HG03175 (cell line): Measurements from ENCODE around the gene TMCO6.
"Not testable (repeated sequence)": the region's sequence is repeated elsewhere in the genome, so short reads cannot be mapped to it uniquely, and the experiment has no call there.

ENCODE experiments used
- ATAC-seq: cut with Tn5 transposase; IDR thresholded peaks from one replicate; pipeline ENCODE4 v1.9.1; 2021; ENCODE audit warnings: mild to moderate bottlenecking, moderate library complexity; ENCODE audit not compliant: unreplicated experiment

Gene TMCO6

DNA sequence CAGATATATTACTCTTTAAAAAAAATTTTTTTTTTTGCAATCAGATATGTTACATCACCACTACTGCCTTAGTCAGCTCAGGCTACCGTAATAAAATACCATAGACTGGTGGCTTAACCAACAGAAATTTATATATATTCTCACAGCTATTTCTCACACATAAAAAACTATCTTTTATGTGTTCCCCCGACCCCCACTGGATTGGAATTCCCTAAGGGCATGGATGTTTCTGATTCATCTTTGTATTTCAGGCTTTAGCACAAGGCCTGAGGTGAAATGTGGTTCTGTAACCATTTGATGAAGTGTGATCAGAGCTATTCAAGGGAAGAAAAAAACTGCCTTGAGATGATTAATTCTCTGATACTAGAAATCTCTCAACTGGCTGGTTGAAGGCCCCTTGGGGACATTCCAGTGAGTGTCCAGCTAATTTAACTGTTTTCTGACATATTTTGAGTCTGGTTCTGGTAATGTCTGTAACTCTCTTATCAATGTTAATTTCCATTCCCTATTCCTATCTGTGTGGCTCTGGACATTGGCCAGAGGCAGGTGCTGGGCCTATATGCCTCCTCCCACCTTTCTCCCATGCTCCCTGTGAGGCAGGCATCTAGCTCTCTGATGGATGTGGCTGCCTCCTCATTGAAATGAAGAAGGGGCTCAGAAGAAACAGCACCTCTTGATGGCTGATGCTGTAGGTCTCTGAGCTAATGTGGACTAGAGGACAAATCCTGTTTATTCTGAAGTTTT lies 8.8 kb upstream of the TMCO6 start:
- ATAC-seq = no peak

DNA sequence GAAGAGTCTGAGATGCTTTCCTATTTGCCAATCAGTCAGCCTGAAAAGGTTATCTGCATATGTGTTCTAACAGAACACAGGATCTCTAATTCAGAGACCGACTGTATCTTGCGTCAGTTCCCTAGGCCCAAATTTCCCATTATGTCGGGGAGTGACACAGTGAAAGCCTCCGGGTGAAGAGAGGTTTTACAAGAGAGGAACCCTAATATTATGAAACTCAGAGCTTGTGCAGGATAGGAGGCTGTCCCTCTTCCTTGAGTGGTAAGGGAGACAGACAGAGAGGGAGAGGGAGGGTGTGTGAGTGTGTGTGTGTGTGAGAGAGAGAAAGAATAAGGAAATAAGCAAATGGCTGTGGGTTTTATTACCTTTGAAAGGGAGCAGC lies 8.2 kb upstream of the TMCO6 start:
- no peak for ATAC-seq

DNA sequence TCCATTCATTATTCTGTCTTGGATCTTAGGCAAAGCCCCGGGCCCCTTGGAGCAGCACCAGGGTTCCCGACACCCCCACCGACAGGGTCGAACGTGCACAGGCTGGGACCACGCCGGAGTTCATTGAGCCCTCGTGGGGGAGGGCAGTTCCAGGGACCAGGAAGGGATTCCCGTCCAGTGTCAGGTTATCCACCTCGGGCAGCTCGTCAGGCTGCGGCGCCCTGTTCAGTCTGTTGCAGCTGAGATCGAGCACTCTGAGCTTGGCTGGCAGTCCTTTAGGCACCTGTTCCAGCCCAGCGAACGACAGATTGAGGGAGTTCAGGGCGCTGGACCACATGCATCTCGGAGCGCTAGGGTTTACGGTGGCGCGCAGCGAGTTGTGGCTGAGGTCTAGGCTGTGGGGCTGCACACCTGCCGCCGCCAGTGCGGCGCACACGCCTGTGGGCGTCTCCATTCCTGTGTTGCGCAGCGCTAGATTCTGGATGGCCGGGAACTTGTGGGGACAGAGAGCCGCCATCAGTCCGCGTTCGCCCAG lies 7.4 kb upstream of the TMCO6 start:
- peak; percentile 37 for ATAC-seq

DNA sequence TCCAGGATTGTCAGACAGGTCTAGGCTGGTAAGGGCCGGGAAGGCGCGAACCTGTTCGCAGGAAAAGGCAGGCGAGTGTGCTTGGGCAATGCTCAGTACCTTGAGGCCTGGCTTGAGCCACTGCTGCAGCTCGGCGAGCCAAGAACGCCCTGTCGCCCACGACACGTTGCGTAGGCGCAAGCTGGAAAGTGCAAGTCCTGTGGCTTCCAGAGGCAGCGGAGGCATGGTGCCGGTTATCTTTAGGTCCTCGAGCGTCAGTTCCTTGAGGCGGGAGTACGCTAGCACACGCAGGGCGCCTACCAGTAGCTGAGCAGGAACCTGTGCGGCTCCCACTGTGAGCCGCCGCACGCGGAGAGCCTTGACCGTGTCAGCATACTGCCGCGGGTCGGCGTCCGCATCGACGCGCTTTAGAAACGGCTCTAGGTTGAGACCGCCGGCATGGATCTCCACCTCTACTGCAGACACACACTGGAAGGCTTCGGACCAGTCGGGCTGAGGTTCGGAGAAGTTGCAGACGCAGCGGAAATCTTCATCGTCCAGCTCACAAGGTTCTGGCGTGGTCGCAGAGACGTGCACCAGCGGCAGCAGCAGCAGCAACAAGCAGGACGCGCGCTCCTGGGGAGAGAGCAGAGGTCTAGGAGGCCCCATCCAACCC lies 6.8 kb upstream of the TMCO6 start:
- peak; percentile 61 for ATAC-seq

DNA sequence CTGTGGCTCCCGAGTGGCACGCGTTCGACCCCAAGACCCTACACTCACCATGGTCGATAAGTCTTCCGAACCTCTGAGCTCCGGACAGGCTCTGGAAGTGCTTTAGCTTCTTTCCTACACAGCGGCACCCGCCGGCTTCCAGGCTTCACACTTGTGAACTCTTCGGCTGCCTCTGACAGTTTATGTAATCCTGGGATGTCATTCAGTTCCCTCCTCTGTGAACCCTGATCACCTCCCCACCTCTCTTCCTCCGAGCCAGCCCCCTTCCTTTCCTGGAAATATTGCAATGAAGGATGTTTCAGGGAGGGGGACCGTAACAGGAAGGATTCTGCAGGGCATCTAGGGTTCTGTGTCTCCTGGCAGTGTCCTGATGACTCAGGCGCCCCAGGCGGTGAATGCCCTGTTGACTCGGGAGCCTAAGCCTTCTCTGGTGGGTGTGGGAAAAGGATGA lies 6.2 kb upstream of the TMCO6 start, which contains the start of gene CD14:
Gene CD14 (minus strand): TSS at position 155 of the 451 bp plus-strand sequence. CDS start 104 bp downstream, at position 51.
- peak; percentile 4 for ATAC-seq

DNA sequence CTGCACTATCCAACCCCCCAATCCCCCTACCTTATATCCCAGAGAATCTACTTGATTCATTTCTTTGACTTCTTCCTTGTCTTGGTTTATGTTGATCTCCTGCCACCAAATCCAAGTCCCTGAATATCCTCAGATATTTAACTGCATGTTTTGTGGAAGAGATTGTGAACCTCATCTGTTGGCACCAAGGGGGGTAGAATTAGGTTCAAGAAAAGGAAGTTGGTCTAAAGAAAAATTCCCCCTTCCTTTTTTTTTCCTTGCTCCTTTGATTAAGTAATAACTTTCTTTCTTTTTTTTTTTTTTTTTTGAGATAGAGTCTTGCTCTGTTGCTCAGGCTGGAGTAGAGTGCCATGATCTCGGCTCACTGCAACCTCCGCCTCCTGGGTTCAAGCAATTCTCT lies 5.8 kb upstream of the TMCO6 start:
- ATAC-seq = no peak

DNA sequence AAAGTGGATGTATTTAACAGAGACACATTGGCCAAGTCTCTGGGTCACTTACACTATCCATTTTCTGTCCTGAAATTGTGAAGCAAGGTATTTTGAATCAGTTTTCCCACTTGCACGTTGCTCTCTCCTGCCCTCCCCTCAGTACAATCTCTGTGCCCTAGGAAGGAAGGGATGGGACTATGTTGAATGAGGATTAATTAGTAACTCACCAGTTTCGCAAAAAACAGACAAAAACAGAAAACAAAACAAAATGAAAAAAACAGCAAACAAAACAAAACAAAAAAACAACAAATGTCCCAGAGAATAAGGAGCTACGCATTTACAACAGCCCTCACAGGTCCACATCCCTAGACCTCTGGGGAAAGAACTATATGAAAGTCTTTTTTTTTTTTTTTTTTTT lies 5.1 kb upstream of the TMCO6 start:
- no peak for ATAC-seq

DNA sequence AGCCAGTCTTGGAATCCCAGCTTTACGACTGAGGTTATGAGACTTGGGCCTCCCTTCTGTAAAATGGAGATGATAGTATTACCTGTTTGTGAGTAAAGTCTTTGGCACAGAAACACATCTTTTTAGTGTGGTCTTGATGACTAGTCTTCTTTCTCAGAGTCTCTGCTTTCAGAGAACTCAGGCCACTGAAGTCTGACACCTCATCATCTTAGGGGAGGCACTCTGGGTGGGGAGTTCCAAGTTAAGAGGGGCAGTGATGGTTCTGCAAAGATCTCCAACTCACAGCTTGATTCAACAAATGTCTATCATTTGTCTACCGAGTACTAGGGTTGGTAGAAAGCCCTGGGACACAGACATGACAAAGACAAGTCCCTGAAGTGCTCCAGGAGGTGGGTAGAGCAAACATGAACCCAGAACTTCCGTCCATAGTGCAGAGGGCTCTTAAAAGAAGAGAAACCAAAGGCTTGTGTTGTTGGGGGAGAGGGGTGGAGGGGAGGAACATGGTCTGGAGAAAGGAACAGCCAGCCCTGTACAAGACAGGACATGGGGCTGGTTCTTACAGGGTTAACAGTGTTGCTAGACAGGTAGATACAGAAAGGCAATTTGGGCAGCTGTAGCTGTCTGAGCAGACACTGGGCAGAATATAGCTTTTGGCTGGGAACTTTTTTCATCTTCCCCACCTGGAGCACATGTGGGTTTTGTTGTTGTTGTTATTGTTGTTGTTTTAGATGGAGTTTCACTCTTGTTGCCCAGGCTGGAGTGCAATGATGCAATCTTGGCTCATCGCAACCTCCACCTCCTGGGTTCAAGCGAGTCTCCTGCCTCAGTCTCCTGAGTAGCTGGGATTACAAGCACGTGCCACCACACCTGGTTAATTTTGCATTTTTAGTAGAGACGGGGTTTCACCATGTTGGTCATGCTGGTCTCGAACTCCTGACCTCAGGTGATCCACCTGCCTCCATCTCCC lies 3.7 kb upstream of the TMCO6 start:
- ATAC-seq = no peak

DNA sequence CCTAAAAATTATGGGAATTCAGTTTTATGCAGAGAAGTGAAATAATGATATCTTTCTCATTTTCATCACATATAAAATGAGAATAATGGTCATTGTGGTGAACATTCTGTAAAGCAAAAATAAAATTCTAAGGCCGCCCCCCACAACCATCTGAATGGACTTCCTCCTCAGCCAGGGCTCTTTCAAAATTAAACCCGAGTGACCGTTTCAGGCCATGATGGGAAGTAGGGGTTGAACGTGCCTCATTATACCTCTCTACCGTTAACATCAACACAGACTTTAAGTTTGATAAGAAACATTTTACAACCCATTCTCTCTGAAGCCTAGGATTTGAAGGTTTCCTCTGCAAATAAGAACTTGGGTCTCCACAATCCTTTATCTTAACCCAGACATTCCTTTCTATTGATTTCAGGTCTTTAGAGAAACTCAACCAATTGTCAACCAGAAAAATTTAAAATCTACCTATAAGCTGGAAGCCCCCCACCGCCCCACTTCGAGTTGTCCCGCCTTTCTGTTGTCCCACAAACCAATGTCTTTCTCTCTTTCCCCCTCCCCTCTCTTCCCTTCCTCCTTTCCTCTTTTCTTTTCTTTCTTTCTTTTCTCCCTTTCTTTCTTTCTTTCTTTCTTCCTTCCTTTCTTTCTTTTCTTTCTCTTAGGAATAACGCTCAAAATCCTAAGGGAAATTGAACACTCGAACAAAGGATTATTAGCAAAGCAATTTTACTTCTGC lies 1.7 kb upstream of the TMCO6 start:
- ATAC-seq = no peak

DNA sequence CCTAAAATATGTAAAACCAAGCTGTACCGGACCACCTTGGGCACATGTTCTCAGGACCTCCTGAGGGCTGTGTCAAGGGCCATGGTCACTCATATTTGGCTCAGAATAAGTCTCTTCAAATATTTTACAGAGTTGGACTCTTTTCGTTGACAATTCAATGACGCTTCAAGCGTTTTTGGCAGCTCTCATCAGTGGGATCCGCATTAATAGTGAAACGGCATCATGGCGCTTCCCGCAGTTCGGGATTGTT lies 428 bp upstream of the TMCO6 start:
- ATAC-seq = not testable (repeated sequence)

DNA sequence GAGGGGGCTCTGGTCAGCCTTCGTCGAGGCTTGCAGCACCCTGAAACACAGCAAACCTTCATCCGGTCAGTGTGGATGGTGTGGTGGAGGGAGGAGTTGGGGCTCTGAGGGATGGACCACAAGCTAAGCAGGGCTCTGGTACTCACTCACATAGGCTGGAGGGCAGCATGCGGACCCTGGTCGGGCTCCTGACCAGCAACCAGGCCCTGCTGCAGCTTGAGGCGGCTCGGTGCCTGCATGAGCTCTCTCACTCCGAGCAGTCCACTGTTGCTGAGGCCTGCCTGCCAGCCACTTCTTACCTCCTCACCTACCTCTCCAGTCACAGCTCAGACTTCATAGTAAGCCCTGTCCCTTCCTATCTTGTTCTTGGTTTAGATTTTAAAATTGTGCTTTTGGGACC lies 2.5 kb downstream of the TMCO6 start:
- no peak for ATAC-seq

DNA sequence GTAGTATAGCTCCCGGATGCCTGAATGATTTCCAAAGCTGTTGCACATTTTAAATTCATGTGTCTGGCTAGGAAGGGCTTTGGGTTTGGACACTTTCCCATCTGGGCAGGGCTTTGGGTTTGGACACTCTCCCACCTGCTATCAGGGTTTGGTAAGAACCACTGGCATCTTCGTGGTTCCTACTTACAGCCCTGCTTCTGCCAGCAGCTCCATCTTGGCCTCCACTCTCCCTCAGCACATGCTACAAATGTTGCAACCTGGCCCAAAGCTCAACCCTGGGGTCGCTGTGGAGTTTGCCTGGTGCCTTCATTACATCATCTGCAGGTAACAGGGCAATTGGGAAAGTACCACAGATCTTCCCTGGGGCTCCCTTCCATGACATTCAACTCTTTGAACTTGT lies 3.5 kb downstream of the TMCO6 start:
- ATAC-seq = no peak

DNA sequence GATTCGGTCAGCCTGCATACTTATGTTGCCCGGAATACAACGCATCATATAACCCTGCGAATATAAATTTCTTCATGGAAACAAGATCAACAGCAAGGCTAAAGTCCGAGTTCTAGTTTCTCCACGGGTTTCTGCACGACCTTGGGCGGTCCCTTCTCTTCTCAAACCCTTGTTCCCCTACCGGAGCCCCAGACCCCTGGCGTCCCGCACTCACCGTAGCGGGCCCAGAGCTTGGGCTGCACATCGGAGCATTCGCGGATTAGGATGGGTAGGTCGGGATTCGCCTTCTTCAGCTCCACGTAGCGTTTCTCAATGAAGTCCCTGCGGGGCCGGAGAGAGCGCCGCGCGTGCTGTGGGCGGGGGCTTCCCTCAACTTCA lies 7.8 kb downstream of the TMCO6 start:
- no peak for ATAC-seq

DNA sequence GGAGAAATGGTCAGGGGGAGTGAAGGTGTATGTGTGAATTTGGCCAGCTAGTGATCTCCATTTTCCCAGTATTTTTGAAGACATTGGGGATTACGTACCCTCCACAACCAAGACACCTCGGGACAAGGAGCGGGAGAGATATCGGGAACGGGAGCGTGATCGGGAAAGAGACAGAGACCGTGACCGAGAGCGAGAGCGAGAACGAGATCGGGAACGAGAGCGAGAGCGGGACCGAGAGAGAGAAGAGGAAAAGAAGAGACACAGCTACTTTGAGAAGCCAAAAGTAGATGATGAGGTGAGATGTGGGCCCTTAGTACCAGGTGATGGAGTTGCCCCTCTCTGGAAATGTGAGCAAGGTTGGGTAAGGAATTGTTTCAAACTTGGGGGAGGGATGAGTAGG lies 19.6 kb downstream of the TMCO6 start:
- no peak for ATAC-seq

DNA sequence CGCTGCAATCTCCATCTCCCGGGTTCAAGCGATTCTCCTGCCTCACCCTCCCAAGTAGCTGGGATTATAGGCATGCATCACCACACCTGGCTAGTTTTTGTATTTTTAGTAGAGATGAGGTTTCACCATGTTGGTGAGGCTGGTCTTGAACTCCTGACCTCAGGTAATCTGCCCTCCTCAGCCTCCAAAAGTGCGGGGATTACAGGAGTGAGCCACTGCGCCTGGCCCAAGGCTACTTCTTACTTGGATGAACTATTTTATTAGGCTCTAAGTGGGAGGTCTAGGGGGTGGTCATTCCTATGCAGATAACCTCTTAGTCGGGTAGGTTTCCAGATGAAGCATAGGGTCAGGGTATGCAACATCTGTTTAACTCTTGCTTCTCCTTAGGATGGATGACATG lies 21.1 kb downstream of the TMCO6 start:
- ATAC-seq = not testable (repeated sequence)

DNA sequence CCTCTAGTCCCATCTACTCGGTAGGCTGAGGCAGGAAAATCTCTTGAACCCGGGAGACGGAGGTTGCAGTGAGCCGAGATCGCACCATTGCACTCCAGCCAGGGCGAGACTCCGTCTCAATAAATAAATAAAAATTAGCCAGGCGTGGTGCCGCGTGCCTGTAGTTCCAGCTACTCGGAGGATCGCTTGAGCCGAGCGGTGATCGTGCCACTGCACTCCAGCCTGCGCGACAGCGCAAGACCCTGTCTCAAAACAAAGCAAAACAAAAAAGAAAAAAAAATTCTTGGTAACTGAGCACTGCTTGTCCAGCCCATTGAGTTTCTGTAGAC lies 24.7 kb downstream of the TMCO6 start:
- no peak for ATAC-seq

DNA sequence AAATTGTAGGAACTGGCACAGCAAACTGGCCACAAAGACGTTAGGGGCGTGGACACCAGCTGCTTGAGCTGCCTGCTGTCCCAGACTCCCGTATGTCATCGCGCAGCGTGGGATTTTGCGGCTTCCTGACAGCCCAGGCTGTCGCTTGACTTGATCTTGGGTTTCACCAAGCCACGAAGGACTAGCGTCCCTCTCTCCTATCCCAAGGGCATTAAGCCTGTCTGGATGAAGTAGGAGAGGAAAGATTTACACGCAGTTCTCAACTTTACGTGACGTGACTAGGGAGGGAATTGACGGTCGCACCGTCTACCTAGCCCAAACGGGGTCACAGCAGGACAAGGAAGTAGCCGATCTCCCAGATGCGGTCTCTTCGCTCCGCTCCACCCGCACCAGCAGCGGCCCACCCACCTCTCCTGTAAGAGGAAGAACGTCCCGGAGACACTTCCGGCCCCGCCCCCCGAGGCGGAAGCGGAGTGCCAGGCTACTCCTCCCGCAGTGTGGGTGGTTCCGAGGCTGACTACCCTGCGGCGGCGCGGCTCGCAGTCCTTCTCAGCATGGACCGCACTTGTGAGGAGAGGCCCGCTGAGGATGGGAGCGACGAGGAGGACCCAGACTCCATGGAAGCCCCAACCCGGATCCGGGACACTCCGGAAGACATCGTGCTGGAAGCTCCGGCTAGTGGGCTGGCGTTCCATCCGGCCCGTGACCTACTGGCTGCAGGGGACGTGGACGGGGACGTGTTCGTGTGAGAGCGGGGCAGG lies 25.3 kb downstream of the TMCO6 start, which contains the start of gene WDR55:
Gene WDR55 (plus strand): TSS at position 546 of the 761 bp plus-strand sequence. CDS start 9 bp downstream, at position 555.
- ATAC-seq = peak; percentile 97

DNA sequence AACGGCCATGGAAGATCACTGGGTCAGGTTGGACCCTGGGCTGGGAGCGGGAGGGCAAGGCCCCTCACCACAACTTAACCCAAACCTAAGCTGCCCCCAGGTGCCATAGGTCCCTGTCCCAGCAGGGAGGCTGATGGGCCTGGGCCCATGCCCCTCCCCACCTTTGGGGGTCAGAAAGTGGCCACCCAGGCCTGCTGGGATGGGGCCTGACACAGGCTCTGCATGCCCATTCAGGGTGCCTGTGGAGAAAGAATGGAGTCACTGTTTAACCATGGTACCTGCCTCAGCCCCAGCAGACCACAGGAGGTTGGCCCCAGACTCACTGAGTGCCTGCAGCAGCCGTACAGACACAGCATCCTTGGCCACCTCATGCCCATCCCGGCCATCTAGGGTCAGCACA lies 31.8 kb downstream of the TMCO6 start:
- ATAC-seq = not testable (repeated sequence)

DNA sequence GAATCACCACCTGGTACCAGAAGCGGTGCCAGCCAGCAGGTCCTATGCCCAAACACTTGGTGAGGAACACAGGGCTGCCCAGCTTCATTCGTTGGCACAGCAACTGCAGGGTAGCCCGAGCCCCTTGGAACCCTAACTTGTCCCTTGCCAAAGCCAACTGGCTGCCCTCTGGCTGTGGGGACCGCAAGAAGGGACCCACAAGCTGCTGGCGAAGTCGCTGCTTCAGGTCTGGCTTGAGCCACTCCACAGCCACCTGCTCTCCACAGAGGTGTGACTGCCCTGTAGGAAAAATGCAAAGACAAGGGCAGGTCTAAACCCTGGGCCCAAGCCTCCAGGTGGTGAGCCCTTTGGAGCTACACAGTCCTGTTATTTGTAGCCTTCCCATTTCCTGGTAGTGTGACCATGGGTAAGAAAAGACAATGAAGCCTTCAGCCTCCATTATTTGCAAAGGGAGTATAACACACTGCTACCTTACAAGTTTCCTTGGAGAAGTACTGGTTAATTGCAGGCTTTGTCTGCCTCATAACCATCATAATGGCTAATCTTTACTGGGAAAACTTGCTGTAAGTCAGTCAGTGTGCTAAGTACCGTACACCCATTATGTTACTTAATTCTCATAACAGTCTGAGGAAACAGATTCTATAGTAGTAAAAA lies 32.3 kb downstream of the TMCO6 start:
- no peak for ATAC-seq
